Endometrium (tissue), 2 donors: Measurements from ENCODE around the gene CAPN13.

Experiments
- FAIRE-seq: peaks from 2 replicates; lab custom pipeline; 2012; peaks lifted over from hg19 to GRCh38; lab: Jason Lieb, UNC
- donor health status: control.
- donor health status: control.

CAPN13 gene

DNA sequence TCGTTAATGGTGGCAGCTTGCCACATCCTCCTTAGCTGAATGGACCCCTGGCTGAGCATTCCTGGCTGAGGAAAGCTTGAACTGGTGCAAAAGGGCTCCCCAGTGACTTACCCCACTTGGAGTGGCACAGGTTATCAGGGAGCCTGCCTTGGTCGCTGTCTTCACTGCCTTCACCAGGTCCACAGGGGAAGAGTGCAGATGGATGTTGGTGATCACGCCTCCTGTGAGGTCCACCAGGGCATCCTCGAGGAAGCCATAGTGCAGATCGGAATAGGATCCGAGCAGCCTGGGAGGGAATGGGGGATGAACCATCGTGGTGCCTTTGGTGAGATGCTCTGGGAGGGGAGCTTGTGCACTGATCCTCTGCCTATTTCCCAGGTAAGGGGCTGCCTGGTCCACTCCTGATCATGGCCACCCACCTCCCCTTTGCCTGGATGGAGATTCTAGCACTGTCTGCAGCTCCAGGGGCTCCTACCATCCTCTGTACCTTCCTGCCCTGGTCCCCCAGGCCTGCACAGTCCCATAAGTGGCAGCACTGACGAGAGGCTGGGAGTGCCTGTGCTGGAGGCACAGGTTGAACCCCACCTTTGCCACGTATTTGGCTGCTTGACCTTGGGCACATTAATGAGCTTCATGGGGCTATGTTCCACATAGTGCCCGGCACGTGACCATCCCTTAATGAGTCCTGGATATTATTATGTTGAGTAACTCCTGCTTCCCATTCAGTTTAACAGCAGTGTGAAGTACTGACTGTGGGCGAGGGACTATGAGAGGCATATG, 43.0 kb downstream of the CAPN13 start:
- no peak for FAIRE-seq

DNA sequence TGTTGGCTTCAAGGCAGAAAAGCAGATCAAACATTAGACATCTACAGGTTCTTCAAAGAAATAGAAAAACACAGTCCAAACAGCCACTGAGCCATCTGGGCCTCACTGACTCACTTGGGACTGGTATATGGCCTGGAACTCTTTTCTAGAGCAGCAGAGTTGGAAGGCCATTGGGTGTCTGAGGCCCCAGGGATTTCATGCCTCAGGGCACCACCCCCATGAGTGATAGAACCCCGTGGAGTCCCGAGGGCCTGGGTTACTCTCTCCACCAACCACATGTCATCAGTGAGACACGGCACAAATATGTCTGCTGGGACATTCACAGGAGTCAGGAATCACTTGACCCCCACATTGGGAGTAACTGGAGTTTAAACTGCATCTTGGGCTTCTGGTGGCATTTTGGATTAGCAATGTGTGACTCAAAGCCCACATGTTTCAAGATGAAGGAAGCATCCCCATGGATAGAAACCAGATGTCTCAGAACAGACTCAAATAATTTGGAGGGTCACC, 44.0 kb downstream of the CAPN13 start:
- FAIRE-seq, result no peak

DNA sequence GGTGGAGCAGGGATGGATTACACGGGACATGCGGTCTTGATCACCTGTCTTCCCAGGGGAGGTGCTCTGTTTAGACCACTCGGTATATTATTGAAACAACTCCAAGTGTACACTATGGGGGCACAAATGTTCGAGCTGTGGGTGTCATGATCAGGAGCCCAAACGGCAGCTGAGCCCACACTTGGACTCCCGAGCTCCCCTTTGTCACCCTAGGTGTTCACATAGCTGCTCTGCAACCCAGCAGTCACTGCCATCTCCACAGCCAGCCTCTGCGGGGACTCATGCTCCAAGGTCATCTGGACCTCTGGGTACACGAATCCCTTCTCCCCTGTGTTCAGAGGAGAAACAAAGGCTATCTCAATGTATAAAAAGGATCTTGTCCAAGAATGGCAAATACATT, 46.0 kb downstream of the CAPN13 start:
- FAIRE-seq, result no peak

DNA sequence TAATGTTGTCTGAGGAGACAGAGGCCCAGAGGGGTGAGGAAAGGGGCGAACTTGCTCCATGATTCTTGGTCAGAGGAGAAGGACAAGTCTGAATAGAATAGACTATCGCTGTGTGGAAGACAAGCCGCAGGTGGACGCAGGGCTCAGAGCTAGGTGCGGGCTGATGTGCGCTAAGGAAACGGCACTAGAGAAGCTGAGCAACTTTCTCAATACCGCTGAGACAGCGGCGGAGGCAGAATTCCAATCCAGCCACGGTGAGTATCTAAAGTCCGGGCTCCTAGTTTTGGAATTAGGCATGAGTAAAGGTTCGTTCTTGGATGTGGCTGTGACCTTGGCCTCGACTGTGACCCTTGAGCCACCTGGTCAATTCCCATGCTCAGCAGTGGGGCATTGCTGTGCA, 47.8 kb downstream of the CAPN13 start:
- FAIRE-seq, result no peak

DNA sequence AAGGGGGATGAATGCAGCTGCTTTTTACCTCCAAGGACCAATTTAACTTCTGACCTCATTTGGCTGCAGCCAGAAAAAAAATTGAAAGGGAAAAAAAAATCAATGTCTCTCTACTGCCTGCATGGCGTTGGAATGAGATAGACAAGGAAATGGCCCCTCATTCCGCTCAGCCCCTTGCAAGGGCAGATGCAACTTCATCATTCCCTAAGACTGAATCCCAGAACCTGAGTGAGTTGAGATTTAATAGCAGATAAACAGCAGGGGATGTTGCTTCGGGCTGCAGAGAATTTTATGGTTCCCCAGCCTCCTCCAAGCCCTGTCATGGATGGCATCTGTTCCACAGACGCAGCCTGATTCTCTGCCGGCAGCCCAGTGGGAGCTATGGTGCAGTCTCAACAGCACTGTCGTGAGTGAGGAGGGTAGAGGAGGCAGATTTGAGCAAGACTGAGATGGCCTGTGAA, 49.0 kb downstream of the CAPN13 start:
- no peak for FAIRE-seq

DNA sequence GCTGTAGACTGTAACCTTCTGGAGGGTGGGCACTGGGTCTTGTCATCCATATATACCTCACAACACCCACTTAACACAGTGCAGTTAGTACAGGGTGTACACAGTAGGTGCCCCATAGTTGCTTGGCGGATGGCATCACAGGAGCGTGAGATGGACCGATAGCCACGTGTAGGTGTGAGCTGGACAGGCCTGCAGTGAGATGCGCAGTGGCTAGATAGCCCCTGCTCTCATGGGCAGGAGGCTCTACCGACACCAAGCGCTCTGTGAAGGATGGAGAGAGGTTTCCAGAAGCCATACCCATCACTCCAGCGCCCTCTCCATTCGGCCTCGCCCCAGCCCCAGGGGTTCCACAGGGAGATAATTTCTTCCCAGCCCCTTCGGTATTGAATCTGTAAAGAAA, 49.5 kb downstream of the CAPN13 start:
- FAIRE-seq, result no peak

DNA sequence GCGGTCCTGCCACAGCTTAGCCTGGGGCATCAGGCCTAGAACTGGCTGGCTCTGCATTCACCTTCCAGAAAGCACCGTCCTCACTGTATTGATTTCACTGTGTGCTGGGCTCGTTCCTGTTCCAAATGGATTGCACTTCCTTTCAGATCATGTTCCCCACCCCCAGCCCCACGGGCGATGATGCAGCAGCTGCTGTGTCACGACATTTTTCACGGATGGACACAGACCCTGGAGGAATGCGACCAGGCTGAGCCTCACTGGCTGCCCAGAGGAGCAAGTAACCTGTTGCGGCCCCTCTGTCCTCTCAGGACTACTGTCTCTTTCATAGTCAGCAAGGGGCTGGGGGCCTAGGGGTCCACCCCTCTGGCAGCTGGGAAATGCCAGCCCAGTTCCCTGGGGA, 50.3 kb downstream of the CAPN13 start:
- no peak for FAIRE-seq

DNA sequence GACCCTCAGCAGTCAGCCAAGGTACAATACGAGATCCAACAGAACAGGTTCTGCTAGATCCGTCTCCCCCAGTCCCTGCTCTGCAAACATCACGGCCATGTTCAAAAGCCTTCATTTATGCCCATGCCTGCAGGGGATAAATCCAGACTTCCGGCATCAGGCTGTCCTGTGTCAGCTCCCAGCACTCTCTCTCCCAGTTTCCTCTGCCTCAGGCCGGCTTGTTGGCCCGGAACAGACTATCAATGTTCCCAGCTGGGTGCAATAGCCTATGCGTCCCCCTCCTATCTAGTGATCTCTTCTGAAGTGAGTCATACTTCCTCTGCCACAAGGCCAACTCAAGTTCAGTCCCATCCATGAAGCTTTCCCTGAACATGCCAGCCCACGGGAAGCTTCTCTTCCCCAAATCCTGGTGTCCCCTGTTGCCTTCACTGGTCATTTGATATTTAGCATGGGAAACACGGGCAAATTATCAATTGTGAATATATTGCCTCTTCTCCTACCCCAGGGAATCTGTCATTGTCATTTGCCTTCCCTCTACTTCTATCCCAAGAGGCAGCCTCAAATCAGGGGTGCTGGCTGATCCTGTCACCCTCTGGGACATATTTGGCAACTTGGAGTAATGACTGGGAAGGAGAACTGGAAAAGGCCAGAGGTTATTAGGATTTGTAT, 51.1 kb downstream of the CAPN13 start:
- no peak for FAIRE-seq

DNA sequence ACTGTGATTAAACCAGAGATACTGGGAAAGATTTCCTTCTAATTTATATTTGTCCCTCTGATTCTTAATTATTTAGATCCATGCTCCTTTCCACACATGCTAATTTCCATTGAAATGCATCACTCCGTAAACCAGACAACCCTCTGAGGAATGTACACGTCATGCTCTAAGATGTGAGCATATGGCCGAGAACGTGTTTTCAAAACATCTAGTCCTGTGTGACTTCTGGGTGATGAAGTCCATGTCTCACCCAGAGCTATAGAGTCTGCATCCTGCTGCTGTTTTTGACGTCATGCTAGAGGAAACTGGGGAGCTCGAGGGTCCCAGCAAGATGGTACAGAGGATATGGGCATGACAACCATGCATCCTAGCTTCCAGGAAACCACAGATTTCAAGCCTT, 53.6 kb downstream of the CAPN13 start:
- FAIRE-seq, result no peak

DNA sequence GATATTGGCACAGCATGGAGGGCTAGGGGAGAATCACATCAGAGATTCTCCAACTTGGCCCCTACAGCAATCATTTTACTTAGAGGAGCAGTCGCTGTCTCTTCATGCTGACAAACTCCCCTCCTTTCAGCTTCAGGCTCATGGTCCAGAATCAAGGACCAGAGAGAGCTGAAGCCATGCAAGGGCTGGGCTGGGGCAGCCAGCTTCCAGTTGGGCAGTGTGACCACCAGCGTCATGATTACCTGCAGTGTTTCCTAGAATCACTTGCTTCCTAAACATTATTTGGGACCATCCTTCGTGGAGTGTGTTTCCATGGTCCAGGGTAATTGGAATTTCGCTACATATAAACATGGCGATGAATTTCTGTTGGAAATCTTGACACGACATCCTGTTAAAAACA, 54.4 kb downstream of the CAPN13 start:
- no peak for FAIRE-seq

DNA sequence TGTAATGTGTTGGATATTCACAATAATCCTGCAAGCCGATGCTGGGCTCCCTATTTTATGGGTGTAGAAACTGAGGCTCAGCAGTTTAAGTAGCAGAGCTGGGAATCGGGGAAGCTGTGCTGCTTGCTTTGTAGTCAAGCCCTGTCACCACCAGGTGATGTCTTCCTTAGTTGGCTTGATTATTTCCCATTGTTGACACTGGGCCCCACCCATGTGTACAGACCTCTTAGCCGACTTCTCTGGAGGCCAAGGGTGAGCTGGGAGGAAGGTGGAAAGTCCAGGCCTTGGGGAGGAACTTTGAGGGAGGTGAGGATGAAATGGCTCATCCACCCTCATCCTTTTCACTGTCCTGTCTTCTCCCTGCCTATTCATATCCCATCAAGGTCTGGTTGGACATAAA, 60.0 kb downstream of the CAPN13 start:
- FAIRE-seq, result no peak

DNA sequence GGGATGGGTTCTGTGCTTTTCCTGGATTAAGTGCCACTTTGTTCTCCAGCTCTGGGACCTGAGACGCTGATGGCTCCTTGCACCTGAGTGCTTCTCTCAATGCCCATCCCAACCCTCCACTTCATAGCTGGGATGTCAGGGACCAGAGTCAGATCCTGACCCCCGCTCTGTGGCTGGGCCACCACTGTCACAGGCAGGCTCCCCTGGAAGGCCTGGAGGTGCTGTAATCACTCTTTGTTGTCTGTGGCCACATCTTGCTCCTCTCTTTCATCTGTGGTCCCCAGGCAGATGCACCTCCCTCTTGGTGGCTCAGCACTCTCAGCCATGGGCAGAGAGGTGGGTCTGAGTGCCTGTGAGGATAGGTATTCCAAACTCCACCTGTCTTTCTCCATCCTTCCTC, 62.4 kb downstream of the CAPN13 start:
- no peak for FAIRE-seq

DNA sequence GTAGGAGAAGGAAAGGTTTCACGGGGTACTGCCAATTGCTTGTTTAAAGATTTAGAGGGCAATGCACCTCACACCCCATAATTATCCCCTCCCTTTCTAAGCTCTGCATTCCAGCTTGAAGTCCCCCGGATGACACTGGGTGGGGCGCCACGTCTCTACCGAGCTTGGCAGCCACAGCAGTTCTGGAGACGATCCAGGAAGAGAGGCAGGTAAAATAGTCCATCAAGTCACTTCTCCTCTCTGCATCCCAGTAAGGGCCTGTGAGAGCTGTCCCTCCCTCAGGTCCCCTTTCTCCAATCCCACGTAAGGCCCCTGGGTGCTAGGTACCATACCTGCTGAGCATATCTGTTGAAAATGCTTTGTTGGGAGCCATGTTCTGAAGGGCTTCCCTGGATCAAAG, 65.7 kb downstream of the CAPN13 start:
- no peak for FAIRE-seq

DNA sequence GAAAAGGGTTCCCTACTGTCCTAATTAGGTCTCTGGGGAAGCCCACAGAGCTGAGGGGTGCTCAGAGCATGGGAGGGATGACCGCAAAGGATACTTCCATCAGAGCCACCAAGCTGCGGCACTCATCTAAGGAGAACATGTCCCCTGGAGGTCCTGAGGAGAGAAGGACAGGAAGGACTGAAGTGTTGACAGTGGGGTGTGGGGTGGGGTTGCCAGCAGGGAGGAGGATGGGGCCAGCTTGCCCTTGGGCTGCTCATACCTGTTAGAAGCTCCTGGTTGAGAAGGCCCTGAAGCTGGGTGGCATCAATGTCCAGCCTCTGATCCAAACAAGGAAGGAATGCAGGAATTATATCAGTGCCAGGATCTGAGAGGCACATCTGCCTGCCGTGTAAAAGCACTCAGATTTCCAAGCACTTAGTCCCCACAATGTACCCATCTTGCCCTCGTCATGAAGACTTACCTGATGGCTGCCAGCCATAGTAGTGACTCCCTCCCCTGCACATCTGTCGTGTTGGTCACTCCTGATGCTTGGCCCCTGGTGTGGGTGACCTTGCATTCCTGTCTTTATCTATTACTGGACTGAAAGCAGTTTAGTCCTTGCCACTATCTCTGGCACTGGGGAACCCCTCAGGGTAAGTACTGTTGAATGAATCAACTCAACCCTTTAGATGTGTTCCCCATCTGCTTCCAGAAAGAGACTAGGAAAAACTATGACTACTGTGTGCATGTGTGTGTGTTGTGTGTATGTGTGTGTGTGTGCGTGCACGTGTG, 68.9 kb downstream of the CAPN13 start:
- FAIRE-seq, result no peak

DNA sequence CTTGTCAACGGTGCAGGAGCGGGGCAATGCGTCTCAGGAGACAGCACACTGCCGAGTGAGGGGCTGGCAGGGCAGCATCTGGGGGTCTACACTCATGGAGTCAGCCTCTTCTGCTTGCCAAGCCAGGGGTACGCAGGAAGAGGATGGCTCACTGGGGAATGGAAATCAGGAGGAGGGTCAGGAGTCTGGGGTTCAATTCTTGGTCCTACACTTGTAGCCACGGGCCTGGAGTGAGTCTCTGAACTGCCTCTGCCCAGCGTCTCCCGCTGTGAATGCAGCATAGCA, 70.0 kb downstream of the CAPN13 start:
- FAIRE-seq, result no peak

DNA sequence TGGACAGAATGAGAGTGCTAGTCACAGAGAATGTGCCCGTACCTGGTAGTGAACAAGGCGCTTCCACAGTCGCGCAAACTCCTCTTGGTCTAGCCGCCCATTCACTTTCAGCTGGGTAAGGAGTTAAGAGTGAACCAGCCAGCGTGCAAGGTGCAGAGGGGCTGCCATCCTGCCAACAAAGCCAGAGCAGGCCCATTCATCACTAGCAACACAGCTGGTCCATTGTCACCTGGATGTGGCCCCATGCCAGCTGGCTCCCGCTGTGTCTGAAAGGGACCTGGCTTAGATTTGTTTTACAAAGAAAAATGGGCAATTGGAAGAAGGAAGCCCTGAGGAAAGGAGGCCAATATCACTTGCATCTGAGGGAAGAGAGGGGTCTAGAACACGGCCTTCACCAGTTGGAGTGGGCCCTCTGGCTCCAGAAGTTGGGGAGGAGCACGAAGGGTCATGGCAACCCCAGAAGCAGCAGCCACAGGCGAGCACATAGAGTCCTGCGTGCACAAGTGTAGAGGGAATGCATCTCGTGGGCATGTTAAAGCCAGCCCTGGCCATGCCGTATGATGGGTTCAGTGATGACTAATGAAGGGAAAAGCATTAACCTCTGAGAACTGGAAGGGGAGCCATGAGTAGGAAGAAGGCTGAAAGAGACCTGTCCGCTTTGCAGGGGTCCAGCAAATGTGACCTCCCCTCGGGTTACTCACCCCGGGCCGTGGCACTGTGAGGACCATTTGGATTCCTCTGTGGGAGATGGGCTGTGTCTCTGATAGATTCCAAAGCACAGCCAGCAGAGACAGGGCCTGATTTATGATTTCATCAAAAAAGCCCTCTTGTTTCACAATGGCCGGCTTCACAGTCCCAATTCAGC, 70.6 kb downstream of the CAPN13 start:
- no peak for FAIRE-seq

DNA sequence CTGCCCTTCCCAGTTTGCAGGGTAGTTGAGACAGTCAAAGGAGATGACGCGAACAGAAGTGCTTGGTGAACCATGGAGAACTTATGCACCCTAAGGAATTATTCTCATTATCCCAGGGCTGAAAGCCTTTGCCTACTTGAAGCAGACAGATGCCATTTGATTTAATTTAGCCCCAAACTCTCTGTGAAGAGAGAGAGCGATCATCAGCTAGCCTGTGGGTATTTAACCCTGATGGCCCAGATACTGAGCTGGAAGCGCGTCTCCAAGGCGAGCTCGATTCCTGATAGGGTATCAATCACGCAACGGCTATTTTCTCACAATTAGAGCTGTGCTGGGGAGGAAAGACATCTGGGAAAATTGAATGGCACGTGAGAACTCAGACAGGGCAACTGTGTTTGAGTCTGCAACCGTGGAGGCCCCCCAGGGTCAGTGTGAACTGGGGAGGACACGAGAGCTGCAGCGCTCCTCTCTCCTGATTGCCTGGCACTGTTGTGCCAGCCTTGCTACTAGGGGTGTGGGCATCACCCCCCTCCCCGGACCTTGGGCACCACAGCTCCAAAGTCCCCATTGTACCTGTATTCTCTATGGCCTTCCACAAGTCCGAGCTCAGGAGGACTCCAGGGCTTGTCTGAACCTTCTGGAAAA, 73.2 kb downstream of the CAPN13 start:
- FAIRE-seq, result no peak

DNA sequence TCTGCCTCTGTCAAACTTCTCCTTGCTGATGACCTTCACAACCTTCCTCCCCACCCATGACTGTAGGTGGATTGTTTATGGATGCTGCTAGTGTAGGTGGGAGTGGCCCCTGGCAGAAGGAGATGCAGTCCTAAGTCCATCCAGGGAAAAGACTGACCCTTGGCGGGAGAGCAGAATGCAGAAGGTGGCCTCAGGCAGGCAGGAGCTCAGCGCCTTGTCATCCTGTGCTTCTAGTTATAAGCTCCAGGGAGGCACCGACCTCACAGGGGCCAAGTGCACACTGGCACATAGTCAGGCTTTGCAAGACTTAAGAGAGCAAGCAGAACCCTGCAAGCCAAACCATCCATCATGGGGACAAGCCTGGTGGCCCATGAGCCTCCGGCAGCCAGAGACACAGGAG, 74.4 kb downstream of the CAPN13 start:
- FAIRE-seq, result no peak

DNA sequence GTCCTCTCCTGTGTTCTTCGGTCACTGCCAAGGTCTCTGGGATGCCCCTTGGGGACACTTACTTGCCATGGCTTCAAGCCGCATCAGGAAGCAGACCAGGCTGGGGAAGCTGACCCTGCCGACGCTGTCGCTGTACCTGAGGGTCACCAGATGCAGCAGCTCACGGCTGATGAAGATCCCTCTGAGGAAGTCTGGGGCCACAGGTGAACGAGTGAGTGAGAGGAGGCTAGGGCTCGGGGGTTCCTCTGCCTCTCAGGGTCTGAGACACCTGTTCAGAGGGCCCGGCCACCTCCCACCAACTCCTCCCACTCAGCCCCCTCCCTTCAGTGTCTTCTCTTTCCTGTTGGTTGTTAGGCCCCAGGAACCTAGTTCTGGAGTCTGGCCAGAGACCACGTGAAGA, 74.9 kb downstream of the CAPN13 start:
- FAIRE-seq, result no peak

DNA sequence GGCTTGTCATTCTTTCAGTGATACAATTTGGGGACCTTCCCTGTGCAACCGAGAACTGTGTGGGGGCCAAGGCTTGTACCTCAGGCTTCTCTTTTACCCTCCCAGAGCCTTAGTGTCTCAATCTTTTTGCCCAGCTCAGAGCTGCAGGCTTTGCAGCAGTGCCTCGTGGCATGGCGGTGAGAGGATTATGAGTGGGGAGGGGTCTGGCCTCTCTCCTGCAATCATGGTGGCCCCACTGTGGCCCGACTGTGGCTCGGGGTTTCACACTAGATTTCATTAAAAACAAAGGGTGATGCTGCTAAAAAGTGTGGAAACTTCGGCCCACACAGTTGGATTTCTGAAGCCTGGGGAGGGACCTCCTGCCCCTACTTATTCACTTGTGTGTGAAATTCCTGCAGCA, 75.5 kb downstream of the CAPN13 start:
- no peak for FAIRE-seq

DNA sequence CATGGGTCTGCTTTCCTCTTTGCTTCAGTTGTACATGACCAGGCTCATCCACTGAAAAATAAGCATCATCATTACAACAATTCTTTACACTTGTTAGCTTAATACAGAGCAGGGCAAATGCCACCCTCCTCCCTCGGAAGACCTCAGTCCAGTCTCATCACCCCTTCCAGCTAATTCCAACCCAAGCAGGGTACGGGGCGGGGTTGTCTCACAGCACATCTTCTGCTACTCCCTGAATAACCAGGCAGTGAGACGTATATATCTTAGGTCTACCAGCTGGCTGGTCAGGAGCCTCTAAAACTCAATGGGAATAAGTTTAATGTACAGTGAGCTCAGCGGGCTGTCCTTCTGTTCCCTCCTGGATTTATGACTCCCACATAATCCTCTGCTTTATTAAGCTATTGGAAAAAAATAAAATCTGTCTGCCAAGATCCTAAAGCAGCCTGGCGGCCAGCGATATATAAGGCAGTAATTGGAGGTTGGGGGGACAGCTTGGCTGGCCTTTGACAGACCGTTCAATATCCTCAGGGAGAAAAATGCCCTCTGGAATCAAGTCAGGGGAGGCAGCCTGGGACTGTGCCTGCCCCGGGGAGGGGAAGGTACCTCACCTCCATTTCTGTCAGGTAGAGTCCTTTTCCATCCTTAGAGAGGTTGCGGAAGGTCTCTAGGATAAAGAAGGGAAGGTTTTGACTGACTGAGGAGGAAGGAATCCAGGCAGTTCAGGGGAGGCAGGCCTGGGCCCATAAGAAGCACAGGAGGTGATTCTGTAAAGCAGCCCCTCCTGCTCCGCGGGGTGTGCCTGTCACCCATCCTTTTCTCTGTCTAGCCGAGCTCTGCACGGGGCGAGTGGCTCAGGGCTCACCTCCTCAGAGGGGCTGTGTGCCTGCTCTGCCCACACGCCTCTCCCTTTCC, 76.3 kb downstream of the CAPN13 start:
- no peak for FAIRE-seq
